ENCODE data around the gene ISM1.

Gene ISM1

DNA sequence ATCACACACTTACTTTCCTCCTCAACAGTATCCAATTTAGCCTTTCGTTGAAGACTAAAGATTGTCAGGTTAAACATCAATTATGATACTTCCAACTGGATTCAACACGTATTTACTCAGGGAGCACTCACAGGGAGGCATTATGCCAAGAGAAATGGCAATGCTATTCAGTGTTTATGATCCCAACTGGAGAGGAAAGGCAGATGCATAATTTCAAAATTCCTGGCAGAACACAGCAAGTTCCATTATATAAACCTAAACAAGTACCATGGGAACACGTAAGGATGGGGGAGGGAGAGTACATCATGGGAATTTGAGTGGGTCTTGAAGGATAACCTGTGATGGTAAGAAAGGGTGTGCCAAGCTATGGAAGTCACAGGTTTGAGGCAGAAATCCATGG, 112.7 kb downstream of the ISM1 start:
- no peak overlapping the region for H3K4me3 ChIP-seq (ENCODE audit: low read length)
- TF ChIP-seq, protein P1, sequence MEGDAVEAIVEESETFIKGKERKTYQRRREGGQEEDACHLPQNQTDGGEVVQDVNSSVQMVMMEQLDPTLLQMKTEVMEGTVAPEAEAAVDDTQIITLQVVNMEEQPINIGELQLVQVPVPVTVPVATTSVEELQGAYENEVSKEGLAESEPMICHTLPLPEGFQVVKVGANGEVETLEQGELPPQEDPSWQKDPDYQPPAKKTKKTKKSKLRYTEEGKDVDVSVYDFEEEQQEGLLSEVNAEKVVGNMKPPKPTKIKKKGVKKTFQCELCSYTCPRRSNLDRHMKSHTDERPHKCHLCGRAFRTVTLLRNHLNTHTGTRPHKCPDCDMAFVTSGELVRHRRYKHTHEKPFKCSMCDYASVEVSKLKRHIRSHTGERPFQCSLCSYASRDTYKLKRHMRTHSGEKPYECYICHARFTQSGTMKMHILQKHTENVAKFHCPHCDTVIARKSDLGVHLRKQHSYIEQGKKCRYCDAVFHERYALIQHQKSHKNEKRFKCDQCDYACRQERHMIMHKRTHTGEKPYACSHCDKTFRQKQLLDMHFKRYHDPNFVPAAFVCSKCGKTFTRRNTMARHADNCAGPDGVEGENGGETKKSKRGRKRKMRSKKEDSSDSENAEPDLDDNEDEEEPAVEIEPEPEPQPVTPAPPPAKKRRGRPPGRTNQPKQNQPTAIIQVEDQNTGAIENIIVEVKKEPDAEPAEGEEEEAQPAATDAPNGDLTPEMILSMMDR (conservative IDR thresholded peaks at IDR 0.05; ENCODE audit: low read depth, low read length) = no peak
- no peak for DNase-seq (ENCODE audit: low read depth)

GRCh38 chr20:13336308-13337089, 115.4 kb downstream of the ISM1 start:
- TF ChIP-seq, protein P1 (conservative IDR thresholded peaks at IDR 0.05; ENCODE audit: low read depth, low read length) = no peak
- no peak overlapping the region for H3K4me3 ChIP-seq (ENCODE audit: low read length)
- DNase-seq (ENCODE audit: low read depth) = no peak

GRCh38 chr20:13337090-13337784, 116.2 kb downstream of the ISM1 start:
- TF ChIP-seq, protein P1 (conservative IDR thresholded peaks at IDR 0.05; ENCODE audit: low read depth, low read length) = no peak
- no peak for DNase-seq (ENCODE audit: low read depth)
- H3K4me3 ChIP-seq (ENCODE audit: low read length) = no peak overlapping the region

DNA sequence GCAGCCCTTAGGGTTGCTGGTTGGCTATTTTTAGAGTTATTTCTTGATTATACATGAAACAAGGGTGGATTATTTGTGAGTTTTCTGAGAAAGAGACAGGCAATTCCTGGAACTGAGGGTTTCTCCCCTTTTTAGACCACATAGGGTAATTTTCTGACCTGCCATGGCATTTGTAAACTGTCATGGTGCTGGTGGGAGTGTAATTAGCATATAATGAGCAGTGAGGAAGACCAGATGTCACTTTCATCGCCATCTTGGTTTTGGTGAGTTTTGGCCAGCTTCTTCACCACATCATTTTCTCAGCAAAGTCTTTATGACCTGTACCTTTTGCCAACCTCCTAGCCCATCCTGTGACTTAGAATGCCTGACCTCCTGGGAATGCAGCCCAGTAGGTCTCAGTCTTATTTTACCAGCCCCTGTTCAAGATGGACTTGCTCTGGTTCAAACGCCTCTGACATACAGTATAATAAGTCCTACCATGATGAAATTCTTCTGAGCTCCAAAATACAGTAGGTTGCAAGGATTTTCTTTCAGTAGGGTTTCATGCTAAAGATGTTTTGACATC, 117.1 kb downstream of the ISM1 start:
- TF ChIP-seq, protein P1 (conservative IDR thresholded peaks at IDR 0.05; ENCODE audit: low read depth, low read length) = no peak
- no peak overlapping the region for H3K4me3 ChIP-seq (ENCODE audit: low read length)
- no peak for DNase-seq (ENCODE audit: low read depth)

DNA sequence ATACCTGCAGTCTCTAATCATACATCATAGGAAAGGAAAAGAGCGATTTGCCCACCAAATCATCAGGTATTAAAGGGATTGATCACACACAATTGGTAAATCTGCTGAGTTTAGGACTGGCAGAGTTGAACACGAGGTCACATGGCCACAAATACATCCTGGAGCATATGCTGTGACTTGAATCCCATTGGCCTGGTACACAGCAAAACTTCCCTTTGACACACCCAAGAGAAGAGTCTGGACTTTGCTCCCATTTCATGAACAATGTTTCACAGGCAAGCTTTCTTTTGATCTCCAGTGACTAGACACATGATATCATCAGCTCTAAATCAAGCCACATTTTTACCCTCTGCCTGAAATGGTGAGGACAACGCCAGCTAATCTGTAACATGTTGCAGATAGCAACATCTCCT, 117.9 kb downstream of the ISM1 start:
- no peak for DNase-seq (ENCODE audit: low read depth)
- TF ChIP-seq, protein P1 (conservative IDR thresholded peaks at IDR 0.05; ENCODE audit: low read depth, low read length) = no peak
- no peak overlapping the region for H3K4me3 ChIP-seq (ENCODE audit: low read length)

- TF ChIP-seq, protein P1 (conservative IDR thresholded peaks at IDR 0.05; ENCODE audit: low read depth, low read length) = no peak
- no peak for DNase-seq (ENCODE audit: low read depth)
Observed at GRCh38 chr20:13340088-13340487, 119.0 kb downstream of the ISM1 start.

More at GRCh38 chr20:13340088-13340487, 119.0 kb downstream of the ISM1 start:
- no peak overlapping the region for H3K4me3 ChIP-seq (ENCODE audit: low read length)

Data from retinal pigment epithelial cell (primary cell).